Measurements from ENCODE around the gene MAD1L1.

GRCh38 chr7:2132243-2132642 lies 100.5 kb downstream of the MAD1L1 start:
- TF ChIP-seq CTCF (conservative IDR thresholded peaks at IDR 0.05; ENCODE audit: low read length) (no peak), EZH2phosphoT487 (IDR thresholded peaks at IDR 0.05; ENCODE audit: borderline replicate concordance, low read depth, low read length) (no peak)

Data from OCI-LY7 (cell line).